ENCODE results near the gene TMEM79. TPM values are rescaled to one million over a fixed set of nuclear protein-coding genes. Genes with fewer than 3 reads are reported as not detected.
A peak's percentile ranks its signal among the peaks of the same experiment; 100 is the strongest.

The TMEM79 gene
- total RNA-seq, 1 donor from 2014 or later, result 7.1 TPM

GRCh38 chr1:156284757-156285156 lies 632 bp downstream of the TMEM79 start:
- no peaks in the 10 kb centered on the region for H3K27me3 ChIP-seq (ENCODE audit: control insufficient read depth, insufficient read depth, low read length)
- FAIRE-seq, result no peak
- no peak for TF ChIP-seq CTCF (IDR thresholded peaks at IDR 0.05; ENCODE audit: insufficient read depth, low read length, severe bottlenecking)
- H3K4me3 ChIP-seq (ENCODE audit: low read depth, low read length), result peak overlapping the region; percentile 52
- H3K36me3 ChIP-seq (ENCODE audit: control insufficient read depth, insufficient read depth, low read length), result peaks cover 20% of the 10 kb centered on the region
- peak; percentile 87 for DNase-seq (ENCODE audit: low read depth)

DNA sequence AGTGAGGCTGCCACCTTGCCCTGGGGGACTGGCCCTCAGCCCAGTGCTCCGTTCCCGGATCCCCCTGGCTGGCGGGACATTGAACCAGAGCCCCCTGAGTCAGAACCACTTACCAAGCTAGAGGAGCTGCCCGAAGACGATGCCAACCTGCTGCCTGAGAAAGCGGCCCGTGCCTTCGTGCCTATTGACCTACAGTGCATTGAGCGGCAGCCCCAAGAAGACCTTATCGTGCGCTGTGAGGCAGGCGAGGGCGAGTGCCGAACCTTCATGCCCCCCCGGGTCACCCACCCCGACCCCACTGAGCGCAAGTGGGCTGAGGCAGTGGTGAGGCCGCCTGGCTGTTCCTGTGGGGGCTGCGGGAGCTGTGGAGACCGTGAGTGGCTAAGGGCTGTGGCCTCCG lies 1.3 kb downstream of the TMEM79 start:
- H3K36me3 ChIP-seq (ENCODE audit: control insufficient read depth, insufficient read depth, low read length), result peaks cover 20% of the 10 kb centered on the region
- H3K4me3 ChIP-seq (ENCODE audit: low read depth, low read length), result peak overlapping the region; percentile 52
- no peak for TF ChIP-seq CTCF (IDR thresholded peaks at IDR 0.05; ENCODE audit: insufficient read depth, low read length, severe bottlenecking)
- DNase-seq (ENCODE audit: low read depth), result no peak
- no peak for FAIRE-seq
- no peaks in the 10 kb centered on the region for H3K27me3 ChIP-seq (ENCODE audit: control insufficient read depth, insufficient read depth, low read length)

GRCh38 chr1:156286061-156286460 lies 1.9 kb downstream of the TMEM79 start:
- no peak for FAIRE-seq
- no peaks in the 10 kb centered on the region for H3K27me3 ChIP-seq (ENCODE audit: control insufficient read depth, insufficient read depth, low read length)
- H3K4me3 ChIP-seq (ENCODE audit: low read depth, low read length), result no peak overlapping the region
- no peak for TF ChIP-seq CTCF (IDR thresholded peaks at IDR 0.05; ENCODE audit: insufficient read depth, low read length, severe bottlenecking)
- H3K36me3 ChIP-seq (ENCODE audit: control insufficient read depth, insufficient read depth, low read length), result peaks cover 20% of the 10 kb centered on the region
- DNase-seq (ENCODE audit: low read depth), result no peak

DNA sequence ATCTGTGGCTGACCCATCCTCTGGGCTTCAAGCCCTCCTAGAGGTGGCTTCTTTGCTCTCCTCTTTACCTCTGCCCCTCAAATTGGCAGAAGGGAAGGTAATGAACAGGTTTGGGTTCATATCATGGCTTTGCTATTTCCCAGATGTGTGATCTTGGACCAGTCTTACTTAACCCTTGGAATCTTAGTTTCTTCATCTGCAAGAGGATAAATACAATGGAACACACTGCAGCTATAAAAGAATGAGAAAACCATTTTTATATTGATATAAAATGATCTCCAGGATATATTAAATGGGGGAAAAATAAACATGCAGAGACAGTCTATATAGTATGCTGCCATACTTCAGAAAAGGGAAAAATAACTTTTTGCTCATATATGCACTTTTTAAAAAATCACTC lies 5.7 kb downstream of the TMEM79 start:
- no peak for TF ChIP-seq CTCF (IDR thresholded peaks at IDR 0.05; ENCODE audit: insufficient read depth, low read length, severe bottlenecking)
- DNase-seq (ENCODE audit: low read depth), result no peak
- H3K36me3 ChIP-seq (ENCODE audit: control insufficient read depth, insufficient read depth, low read length), result peaks cover 24% of the 10 kb centered on the region
- no peaks in the 10 kb centered on the region for H3K27me3 ChIP-seq (ENCODE audit: control insufficient read depth, insufficient read depth, low read length)
- H3K4me3 ChIP-seq (ENCODE audit: low read depth, low read length), result no peak overlapping the region
- FAIRE-seq, result no peak

GRCh38 chr1:156291226-156292061 lies 7.3 kb downstream of the TMEM79 start:
- Histone ChIP-seq H3K4me3 (ENCODE audit: low read depth, low read length) (no peak overlapping the region), H3K36me3 (ENCODE audit: control insufficient read depth, insufficient read depth, low read length) (peaks cover 12% of the 10 kb centered on the region), H3K27me3 (ENCODE audit: control insufficient read depth, insufficient read depth, low read length) (no peaks in the 10 kb centered on the region)
- DNase-seq (ENCODE audit: low read depth), result peak; percentile 63
- no peak for FAIRE-seq
- TF ChIP-seq CTCF (IDR thresholded peaks at IDR 0.05; ENCODE audit: insufficient read depth, low read length, severe bottlenecking), result no peak

DNA sequence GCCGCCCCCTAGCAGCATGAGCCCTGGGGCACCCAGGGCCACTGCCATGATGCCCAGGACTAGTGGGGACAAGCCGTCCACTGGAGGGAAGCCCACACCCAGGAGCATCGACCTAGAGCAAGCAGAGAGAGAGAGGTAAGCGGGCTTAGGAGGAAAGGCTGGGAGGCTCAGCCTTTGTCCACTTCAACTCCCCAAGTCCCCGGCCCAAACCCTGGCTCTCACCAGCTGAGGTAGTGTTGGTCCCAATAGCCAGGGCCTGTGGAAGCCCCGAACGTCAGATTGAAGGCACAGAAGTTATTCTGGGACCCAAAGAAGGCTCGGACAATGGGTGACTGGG lies 8.9 kb downstream of the TMEM79 start:
- peaks cover 11% of the 10 kb centered on the region for H3K36me3 ChIP-seq (ENCODE audit: control insufficient read depth, insufficient read depth, low read length)
- FAIRE-seq, result no peak
- TF ChIP-seq CTCF (IDR thresholded peaks at IDR 0.05; ENCODE audit: insufficient read depth, low read length, severe bottlenecking), result no peak
- no peak overlapping the region for H3K4me3 ChIP-seq (ENCODE audit: low read depth, low read length)
- H3K27me3 ChIP-seq (ENCODE audit: control insufficient read depth, insufficient read depth, low read length), result no peaks in the 10 kb centered on the region
- DNase-seq (ENCODE audit: low read depth), result no peak
